ENCODE results near the gene ARHGAP40. TPM values are rescaled to one million over a fixed set of nuclear protein-coding genes. Genes with fewer than 3 reads are reported as not detected.

ARHGAP40 gene
- total and polyA plus RNA-seq, 2 experiments from 2014 or later: 0.21 TPM; not detected in 1

DNA sequence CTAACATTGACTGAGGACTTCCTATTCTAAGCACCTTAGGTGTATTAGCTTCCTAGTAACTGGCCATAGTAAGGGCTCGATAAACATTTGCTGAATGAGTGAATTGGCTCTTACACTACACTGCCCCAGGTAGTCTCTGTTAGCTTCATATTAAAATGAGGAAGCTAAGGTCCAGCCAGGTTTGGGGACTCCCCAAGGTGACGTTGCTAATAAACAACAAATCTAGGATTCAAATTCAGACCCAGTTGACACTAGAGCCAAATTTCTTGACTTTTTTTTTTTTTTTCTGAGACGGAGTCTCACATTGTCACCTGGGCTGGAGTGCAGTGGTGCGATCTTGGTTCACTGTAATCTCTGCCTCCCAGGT is 16.2 kb downstream of the ARHGAP40 start:
- no peak for ATAC-seq
- peaks cover 5% of the 10 kb centered on the region for H3K27me3 Mint-ChIP-seq (ENCODE audit: insufficient read depth, low read depth, poor library complexity)
- H3K9me2 ChIP-seq (ENCODE audit: insufficient read depth): 0 out of 2 replicates have a peak, but pooled peaks cover 3% of the 10 kb centered on the region
- no peak overlapping the region for H3K27ac Mint-ChIP-seq
- H3K4me2 ChIP-seq: no peak overlapping the region
- H3K9me3 Mint-ChIP-seq: no peaks in the 10 kb centered on the region
- no peak overlapping the region for H3K4me3 Mint-ChIP-seq
- no peaks in the 10 kb centered on the region for H3F3A ChIP-seq (replicated peaks; ENCODE audit: low read depth)
- no peak overlapping the region for H2AFZ ChIP-seq
- H3K36me3 Mint-ChIP-seq (ENCODE audit: low read depth): no peaks in the 10 kb centered on the region
- no peaks in the 10 kb centered on the region for H4K20me1 ChIP-seq (replicated peaks; ENCODE audit: insufficient read depth)
- no peak overlapping the region for H3K4me3 ChIP-seq
- no peaks in the 10 kb centered on the region for H3K36me3 ChIP-seq (ENCODE audit: insufficient read depth)
- no peaks in the 10 kb centered on the region for H3K4me1 ChIP-seq (ENCODE audit: insufficient read depth)
- no peak for TF ChIP-seq POLR2AphosphoS5 (IDR thresholded peaks at IDR 0.05; ENCODE audit: low read depth)
- TF ChIP-seq, protein P1, sequence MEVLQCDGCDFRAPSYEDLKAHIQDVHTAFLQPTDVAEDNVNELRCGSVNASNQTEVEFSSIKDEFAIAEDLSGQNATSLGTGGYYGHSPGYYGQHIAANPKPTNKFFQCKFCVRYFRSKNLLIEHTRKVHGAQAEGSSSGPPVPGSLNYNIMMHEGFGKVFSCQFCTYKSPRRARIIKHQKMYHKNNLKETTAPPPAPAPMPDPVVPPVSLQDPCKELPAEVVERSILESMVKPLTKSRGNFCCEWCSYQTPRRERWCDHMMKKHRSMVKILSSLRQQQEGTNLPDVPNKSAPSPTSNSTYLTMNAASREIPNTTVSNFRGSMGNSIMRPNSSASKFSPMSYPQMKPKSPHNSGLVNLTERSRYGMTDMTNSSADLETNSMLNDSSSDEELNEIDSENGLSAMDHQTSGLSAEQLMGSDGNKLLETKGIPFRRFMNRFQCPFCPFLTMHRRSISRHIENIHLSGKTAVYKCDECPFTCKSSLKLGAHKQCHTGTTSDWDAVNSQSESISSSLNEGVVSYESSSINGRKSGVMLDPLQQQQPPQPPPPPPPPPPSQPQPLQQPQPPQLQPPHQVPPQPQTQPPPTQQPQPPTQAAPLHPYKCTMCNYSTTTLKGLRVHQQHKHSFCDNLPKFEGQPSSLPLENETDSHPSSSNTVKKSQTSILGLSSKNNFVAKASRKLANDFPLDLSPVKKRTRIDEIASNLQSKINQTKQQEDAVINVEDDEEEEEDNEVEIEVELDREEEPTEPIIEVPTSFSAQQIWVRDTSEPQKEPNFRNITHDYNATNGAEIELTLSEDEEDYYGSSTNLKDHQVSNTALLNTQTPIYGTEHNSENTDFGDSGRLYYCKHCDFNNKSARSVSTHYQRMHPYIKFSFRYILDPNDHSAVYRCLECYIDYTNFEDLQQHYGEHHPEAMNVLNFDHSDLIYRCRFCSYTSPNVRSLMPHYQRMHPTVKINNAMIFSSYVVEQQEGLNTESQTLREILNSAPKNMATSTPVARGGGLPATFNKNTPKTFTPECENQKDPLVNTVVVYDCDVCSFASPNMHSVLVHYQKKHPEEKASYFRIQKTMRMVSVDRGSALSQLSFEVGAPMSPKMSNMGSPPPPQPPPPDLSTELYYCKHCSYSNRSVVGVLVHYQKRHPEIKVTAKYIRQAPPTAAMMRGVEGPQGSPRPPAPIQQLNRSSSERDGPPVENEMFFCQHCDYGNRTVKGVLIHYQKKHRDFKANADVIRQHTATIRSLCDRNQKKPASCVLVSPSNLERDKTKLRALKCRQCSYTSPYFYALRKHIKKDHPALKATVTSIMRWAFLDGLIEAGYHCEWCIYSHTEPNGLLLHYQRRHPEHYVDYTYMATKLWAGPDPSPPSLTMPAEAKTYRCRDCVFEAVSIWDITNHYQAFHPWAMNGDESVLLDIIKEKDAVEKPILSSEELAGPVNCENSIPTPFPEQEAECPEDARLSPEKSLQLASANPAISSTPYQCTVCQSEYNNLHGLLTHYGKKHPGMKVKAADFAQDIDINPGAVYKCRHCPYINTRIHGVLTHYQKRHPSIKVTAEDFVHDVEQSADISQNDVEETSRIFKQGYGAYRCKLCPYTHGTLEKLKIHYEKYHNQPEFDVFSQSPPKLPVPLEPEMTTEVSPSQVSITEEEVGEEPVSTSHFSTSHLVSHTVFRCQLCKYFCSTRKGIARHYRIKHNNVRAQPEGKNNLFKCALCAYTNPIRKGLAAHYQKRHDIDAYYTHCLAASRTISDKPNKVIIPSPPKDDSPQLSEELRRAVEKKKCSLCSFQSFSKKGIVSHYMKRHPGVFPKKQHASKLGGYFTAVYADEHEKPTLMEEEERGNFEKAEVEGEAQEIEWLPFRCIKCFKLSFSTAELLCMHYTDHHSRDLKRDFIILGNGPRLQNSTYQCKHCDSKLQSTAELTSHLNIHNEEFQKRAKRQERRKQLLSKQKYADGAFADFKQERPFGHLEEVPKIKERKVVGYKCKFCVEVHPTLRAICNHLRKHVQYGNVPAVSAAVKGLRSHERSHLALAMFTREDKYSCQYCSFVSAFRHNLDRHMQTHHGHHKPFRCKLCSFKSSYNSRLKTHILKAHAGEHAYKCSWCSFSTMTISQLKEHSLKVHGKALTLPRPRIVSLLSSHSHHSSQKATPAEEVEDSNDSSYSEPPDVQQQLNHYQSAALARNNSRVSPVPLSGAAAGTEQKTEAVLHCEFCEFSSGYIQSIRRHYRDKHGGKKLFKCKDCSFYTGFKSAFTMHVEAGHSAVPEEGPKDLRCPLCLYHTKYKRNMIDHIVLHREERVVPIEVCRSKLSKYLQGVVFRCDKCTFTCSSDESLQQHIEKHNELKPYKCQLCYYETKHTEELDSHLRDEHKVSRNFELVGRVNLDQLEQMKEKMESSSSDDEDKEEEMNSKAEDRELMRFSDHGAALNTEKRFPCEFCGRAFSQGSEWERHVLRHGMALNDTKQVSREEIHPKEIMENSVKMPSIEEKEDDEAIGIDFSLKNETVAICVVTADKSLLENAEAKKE (CRISPR knock-in tag; IDR thresholded peaks at IDR 0.05): no peak
- TF ChIP-seq, protein P2, sequence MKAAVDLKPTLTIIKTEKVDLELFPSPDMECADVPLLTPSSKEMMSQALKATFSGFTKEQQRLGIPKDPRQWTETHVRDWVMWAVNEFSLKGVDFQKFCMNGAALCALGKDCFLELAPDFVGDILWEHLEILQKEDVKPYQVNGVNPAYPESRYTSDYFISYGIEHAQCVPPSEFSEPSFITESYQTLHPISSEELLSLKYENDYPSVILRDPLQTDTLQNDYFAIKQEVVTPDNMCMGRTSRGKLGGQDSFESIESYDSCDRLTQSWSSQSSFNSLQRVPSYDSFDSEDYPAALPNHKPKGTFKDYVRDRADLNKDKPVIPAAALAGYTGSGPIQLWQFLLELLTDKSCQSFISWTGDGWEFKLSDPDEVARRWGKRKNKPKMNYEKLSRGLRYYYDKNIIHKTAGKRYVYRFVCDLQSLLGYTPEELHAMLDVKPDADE (IDR thresholded peaks at IDR 0.05): no peak
- no peak for TF ChIP-seq STAT1 (IDR thresholded peaks at IDR 0.05; ENCODE audit: unreplicated experiment)
- TF ChIP-seq NANOG (IDR thresholded peaks at IDR 0.05; ENCODE audit: borderline replicate concordance): no peak
- TF ChIP-seq CREB1 (CRISPR knock-in tag; IDR thresholded peaks at IDR 0.05; ENCODE audit: low read depth): no peak
- TF ChIP-seq ZNF114 (CRISPR knock-in tag; IDR thresholded peaks at IDR 0.05): no peak
- TF ChIP-seq JUNB (IDR thresholded peaks at IDR 0.05; ENCODE audit: unreplicated experiment): no peak
- TF ChIP-seq EZH2 (IDR thresholded peaks at IDR 0.05; ENCODE audit: low read depth, unreplicated experiment): no peak
- no peak for TF ChIP-seq EZH2phosphoT487 (IDR thresholded peaks at IDR 0.05; ENCODE audit: unreplicated experiment)
- TF ChIP-seq ZNF331 (CRISPR knock-in tag; IDR thresholded peaks at IDR 0.05; ENCODE audit: low read depth): no peak
- TF ChIP-seq, protein P3, sequence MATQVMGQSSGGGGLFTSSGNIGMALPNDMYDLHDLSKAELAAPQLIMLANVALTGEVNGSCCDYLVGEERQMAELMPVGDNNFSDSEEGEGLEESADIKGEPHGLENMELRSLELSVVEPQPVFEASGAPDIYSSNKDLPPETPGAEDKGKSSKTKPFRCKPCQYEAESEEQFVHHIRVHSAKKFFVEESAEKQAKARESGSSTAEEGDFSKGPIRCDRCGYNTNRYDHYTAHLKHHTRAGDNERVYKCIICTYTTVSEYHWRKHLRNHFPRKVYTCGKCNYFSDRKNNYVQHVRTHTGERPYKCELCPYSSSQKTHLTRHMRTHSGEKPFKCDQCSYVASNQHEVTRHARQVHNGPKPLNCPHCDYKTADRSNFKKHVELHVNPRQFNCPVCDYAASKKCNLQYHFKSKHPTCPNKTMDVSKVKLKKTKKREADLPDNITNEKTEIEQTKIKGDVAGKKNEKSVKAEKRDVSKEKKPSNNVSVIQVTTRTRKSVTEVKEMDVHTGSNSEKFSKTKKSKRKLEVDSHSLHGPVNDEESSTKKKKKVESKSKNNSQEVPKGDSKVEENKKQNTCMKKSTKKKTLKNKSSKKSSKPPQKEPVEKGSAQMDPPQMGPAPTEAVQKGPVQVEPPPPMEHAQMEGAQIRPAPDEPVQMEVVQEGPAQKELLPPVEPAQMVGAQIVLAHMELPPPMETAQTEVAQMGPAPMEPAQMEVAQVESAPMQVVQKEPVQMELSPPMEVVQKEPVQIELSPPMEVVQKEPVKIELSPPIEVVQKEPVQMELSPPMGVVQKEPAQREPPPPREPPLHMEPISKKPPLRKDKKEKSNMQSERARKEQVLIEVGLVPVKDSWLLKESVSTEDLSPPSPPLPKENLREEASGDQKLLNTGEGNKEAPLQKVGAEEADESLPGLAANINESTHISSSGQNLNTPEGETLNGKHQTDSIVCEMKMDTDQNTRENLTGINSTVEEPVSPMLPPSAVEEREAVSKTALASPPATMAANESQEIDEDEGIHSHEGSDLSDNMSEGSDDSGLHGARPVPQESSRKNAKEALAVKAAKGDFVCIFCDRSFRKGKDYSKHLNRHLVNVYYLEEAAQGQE (IDR thresholded peaks at IDR 0.05; ENCODE audit: unreplicated experiment): no peak
- H3K27me3 ChIP-seq (ENCODE audit: insufficient read depth): no peaks in the 10 kb centered on the region
- H3K4me1 Mint-ChIP-seq: peaks cover 18% of the 10 kb centered on the region; the same call in 2 of the 3 replicates
- no peaks in the 10 kb centered on the region for H3K79me2 ChIP-seq (replicated peaks; ENCODE audit: insufficient read depth)
- no peak for DNase-seq (ENCODE audit: low spot score)
- H3K27ac ChIP-seq (ENCODE audit: low read depth): no peak overlapping the region
